GM18505 (cell line): ENCODE measurements around the gene SLC36A1.

Experiments used
- ATAC-seq: cut with Tn5 transposase; IDR thresholded peaks from one replicate; pipeline ENCODE4 v1.9.1; 2021; ENCODE audit not compliant: unreplicated experiment
- POLR2A ChIP-seq: IDR thresholded peaks from 4 replicates; pipeline ENCODE4 v1.6.1; 2011; ENCODE audit warnings: borderline replicate concordance; ENCODE audit not compliant: insufficient read depth, insufficient read length; ENCODE audit errors: extremely low read depth

Gene SLC36A1

GRCh38 chr5:151509231-151509630, 61.8 kb downstream of the SLC36A1 start:
- no peak for ATAC-seq
- TF ChIP-seq POLR2A: no peak

- no peak for TF ChIP-seq POLR2A
- no peak for ATAC-seq
Observed at GRCh38 chr5:151509836-151510235, 62.4 kb downstream of the SLC36A1 start.

GRCh38 chr5:151517122-151517920, 69.9 kb downstream of the SLC36A1 start:
- no peak for TF ChIP-seq POLR2A
- no peak for ATAC-seq

- TF ChIP-seq POLR2A: no peak
- ATAC-seq: no peak
Observed at GRCh38 chr5:151520294-151520693, 72.9 kb downstream of the SLC36A1 start.

- TF ChIP-seq POLR2A: no peak
- no peak for ATAC-seq
Observed at GRCh38 chr5:151522226-151522625, 74.8 kb downstream of the SLC36A1 start.

- peak; percentile 85 for ATAC-seq
- no peak for TF ChIP-seq POLR2A
Observed at GRCh38 chr5:151523335-151523734, 75.9 kb downstream of the SLC36A1 start.

- TF ChIP-seq POLR2A: no peak
- no peak for ATAC-seq
Observed at GRCh38 chr5:151528153-151528552, 80.8 kb downstream of the SLC36A1 start.

- no peak for TF ChIP-seq POLR2A
- no peak for ATAC-seq
Observed at GRCh38 chr5:151528996-151529395, 81.6 kb downstream of the SLC36A1 start.

GRCh38 chr5:151531581-151531980, 84.2 kb downstream of the SLC36A1 start:
- no peak for ATAC-seq
- no peak for TF ChIP-seq POLR2A

- no peak for TF ChIP-seq POLR2A
- ATAC-seq: no peak
Observed at GRCh38 chr5:151532416-151532815, 85.0 kb downstream of the SLC36A1 start.

- no peak for TF ChIP-seq POLR2A
- ATAC-seq: no peak
Observed at GRCh38 chr5:151534350-151534749, 86.9 kb downstream of the SLC36A1 start.

GRCh38 chr5:151537044-151537443, 89.6 kb downstream of the SLC36A1 start:
- no peak for ATAC-seq
- no peak for TF ChIP-seq POLR2A

GRCh38 chr5:151541571-151541970, 94.2 kb downstream of the SLC36A1 start:
- no peak for TF ChIP-seq POLR2A
- ATAC-seq: no peak
